DND-41 (cell line): ENCODE results near the gene TGM4.

Experiments used
- ATAC-seq: fragments of 200-7000 bp; cut with Tn5 transposase; 3 replicates; pipeline ENCODE4 v1.9.1; 2021; ENCODE audit warnings: low read depth; ENCODE audit not compliant: insufficient read depth
- DNase-seq: peaks from one replicate; pipeline ENCODE4 v3.0.0-alpha.2; 2020
- H2AFZ ChIP-seq: 2 replicates; pipeline ENCODE4 v1.6.0; 2012; ENCODE audit warnings: low read depth, low read length
- H3K27ac ChIP-seq: 2 replicates; pipeline ENCODE4 v1.5.1; 2012; ENCODE audit warnings: low read length, inconsistent platforms
- H3K27me3 ChIP-seq: fragments of 200-600 bp; sonication (generic); 2 replicates; pipeline ENCODE4 v1.6.0; 2012; ENCODE audit warnings: low read length, mild to moderate bottlenecking, inconsistent platforms; ENCODE audit not compliant: insufficient read depth, poor library complexity
- H3K36me3 ChIP-seq: 2 replicates; pipeline ENCODE4 v1.5.1; 2012; ENCODE audit warnings: low read length, inconsistent platforms; ENCODE audit not compliant: insufficient read depth
- H3K4me1 ChIP-seq: 2 replicates; pipeline ENCODE4 v1.5.1; 2012; ENCODE audit warnings: mild to moderate bottlenecking, low read length; ENCODE audit not compliant: insufficient read depth
- H3K4me2 ChIP-seq: 2 replicates; pipeline ENCODE4 v1.6.0; 2012; ENCODE audit warnings: mild to moderate bottlenecking, moderate library complexity, low read length, inconsistent platforms; ENCODE audit not compliant: insufficient read depth
- H3K4me3 ChIP-seq, 2 experiments: fragments of 200-600 bp in 1 of 2; shearing (Covaris generic) in 1 of 2; 2 replicates each; pipeline ENCODE4 v1.5.1; 2012 to 2016; ENCODE audit warnings: inconsistent platforms in 2 of 2, low read length in 2 of 2, mild to moderate bottlenecking in 2 of 2, low read depth in 1 of 2, moderate library complexity in 1 of 2
- H3K79me2 ChIP-seq: 2 replicates; pipeline ENCODE4 v1.6.0; 2012; ENCODE audit warnings: low read length, inconsistent platforms; ENCODE audit not compliant: insufficient read depth
- H3K9ac ChIP-seq: 2 replicates; pipeline ENCODE4 v1.6.0; 2012; ENCODE audit warnings: low read depth, mild to moderate bottlenecking, inconsistent platforms, low read length, moderate library complexity
- H3K9me3 ChIP-seq: 2 replicates; pipeline ENCODE4 v1.5.1; 2012; ENCODE audit warnings: low read length, moderate library complexity, mild to moderate bottlenecking, inconsistent platforms; ENCODE audit not compliant: insufficient read depth, severe bottlenecking
- H4K20me1 ChIP-seq: 2 replicates; pipeline ENCODE4 v1.6.0; 2012; ENCODE audit warnings: low read length; ENCODE audit not compliant: insufficient read depth
- EZH2 ChIP-seq: IDR thresholded peaks from 3 replicates; pipeline ENCODE4 v1.6.1; 2012; ENCODE audit warnings: borderline replicate concordance, low read depth, mild to moderate bottlenecking, moderate library complexity, low read length, inconsistent platforms; ENCODE audit not compliant: severe bottlenecking
- TF ChIP-seq, protein P1 (sequence below): IDR thresholded peaks from 2 replicates; pipeline ENCODE4 v1.5.1; 2012; ENCODE audit warnings: borderline replicate concordance, low read length, moderate library complexity, mild to moderate bottlenecking; ENCODE audit not compliant: poor library complexity, severe bottlenecking; ENCODE audit errors: extremely low read depth

The TGM4 gene

DNA sequence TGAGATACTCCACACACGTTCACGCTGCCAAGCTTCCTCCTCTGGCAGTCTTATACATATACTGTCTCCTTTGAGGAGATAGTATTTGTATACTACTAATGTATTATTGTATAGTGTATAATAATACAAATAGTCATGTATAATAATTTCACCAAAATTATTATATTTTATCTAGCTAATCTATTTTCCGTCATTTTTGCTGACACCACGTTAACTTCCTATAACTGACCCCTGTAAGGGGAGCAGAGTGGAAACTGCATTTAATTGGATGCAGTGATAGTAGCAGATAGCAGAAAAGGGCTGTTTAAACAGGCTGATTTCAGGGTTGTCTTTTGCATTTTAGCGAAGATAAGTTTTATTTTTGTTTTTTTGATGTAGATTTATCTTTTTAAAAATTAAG is 43.2 kb upstream of the TGM4 start:
- no peaks in the 10 kb centered on the region for H3K27me3 ChIP-seq
- no peak overlapping the region for H3K4me2 ChIP-seq
- H2AFZ ChIP-seq = no peak overlapping the region
- H3K9me3 ChIP-seq = no peaks in the 10 kb centered on the region
- H3K9ac ChIP-seq = no peak overlapping the region
- no peak overlapping the region for H3K27ac ChIP-seq
- TF ChIP-seq, protein P1, sequence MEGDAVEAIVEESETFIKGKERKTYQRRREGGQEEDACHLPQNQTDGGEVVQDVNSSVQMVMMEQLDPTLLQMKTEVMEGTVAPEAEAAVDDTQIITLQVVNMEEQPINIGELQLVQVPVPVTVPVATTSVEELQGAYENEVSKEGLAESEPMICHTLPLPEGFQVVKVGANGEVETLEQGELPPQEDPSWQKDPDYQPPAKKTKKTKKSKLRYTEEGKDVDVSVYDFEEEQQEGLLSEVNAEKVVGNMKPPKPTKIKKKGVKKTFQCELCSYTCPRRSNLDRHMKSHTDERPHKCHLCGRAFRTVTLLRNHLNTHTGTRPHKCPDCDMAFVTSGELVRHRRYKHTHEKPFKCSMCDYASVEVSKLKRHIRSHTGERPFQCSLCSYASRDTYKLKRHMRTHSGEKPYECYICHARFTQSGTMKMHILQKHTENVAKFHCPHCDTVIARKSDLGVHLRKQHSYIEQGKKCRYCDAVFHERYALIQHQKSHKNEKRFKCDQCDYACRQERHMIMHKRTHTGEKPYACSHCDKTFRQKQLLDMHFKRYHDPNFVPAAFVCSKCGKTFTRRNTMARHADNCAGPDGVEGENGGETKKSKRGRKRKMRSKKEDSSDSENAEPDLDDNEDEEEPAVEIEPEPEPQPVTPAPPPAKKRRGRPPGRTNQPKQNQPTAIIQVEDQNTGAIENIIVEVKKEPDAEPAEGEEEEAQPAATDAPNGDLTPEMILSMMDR = no peak
- TF ChIP-seq EZH2 = no peak
- H3K4me3 ChIP-seq = no peak overlapping the region
- no peaks in the 10 kb centered on the region for H3K4me1 ChIP-seq
- H3K36me3 ChIP-seq = peaks cover 92% of the 10 kb centered on the region
- no peaks in the 10 kb centered on the region for H4K20me1 ChIP-seq
- no peak for DNase-seq
- ATAC-seq = no peak
- H3K79me2 ChIP-seq = peaks cover 2% of the 10 kb centered on the region; the same call in 1 of the 2 replicates

DNA sequence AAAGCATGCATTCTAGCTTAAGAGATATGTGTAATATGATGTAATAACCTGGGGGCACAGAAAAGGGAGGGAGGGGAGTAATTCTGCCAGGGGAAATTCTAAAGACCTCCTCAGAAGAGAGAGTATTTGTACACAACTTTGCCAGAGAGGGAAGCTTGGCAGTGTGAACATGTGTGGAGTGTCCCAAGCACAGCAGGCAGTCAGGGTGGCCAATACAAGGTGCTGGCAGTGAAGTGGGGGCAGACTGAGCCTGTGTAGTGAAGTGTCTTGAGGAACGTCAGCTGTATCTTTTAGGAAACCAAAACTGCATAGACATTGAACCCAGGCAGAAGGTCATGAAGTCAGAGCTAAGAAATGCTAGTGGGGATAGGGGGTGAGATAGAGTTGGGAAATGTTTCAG is 42.4 kb upstream of the TGM4 start:
- Histone ChIP-seq H3K4me2 (no peak overlapping the region), H3K4me1 (no peaks in the 10 kb centered on the region), H3K9me3 (peaks cover 5% of the 10 kb centered on the region), H4K20me1 (no peaks in the 10 kb centered on the region), H3K9ac (no peak overlapping the region), H3K27ac (no peak overlapping the region), H3K4me3 (no peak overlapping the region), H3K36me3 (peaks cover 92% of the 10 kb centered on the region), H2AFZ (no peak overlapping the region), H3K79me2 (peaks cover 2% of the 10 kb centered on the region; the same call in 1 of the 2 replicates), H3K27me3 (no peaks in the 10 kb centered on the region)
- no peak for ATAC-seq
- TF ChIP-seq, protein P1 = no peak
- TF ChIP-seq EZH2 = no peak
- no peak for DNase-seq

DNA sequence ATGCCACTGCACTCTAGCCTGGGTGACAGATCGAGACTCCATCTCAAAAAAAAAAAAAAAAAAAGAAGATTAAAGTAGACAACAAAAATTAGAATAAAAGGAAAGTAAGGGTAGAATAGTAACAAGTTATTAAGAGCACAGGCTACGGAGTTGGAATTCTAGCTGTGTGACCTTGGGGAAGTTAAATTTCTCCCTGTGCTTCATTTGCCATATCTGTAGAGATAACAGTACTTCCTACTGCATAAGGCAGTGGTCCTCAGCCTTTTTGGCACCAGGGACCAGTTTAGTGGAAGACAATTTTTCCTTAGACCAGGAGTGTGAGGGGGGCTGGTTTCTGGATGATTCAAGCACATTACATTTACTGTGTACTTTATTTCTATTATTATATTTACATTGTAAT is 41.4 kb upstream of the TGM4 start:
- DNase-seq (no peak), ATAC-seq (no peak)
- Histone ChIP-seq H3K4me3 (no peak overlapping the region), H3K9me3 (peaks cover 5% of the 10 kb centered on the region), H2AFZ (no peak overlapping the region), H3K27me3 (no peaks in the 10 kb centered on the region), H3K27ac (no peak overlapping the region), H3K4me1 (no peaks in the 10 kb centered on the region), H3K36me3 (peaks cover 92% of the 10 kb centered on the region), H3K4me2 (no peak overlapping the region), H3K9ac (no peak overlapping the region), H4K20me1 (no peaks in the 10 kb centered on the region), H3K79me2 (peaks cover 2% of the 10 kb centered on the region; the same call in 1 of the 2 replicates)
- TF ChIP-seq, protein P1 = no peak
- no peak for TF ChIP-seq EZH2

DNA sequence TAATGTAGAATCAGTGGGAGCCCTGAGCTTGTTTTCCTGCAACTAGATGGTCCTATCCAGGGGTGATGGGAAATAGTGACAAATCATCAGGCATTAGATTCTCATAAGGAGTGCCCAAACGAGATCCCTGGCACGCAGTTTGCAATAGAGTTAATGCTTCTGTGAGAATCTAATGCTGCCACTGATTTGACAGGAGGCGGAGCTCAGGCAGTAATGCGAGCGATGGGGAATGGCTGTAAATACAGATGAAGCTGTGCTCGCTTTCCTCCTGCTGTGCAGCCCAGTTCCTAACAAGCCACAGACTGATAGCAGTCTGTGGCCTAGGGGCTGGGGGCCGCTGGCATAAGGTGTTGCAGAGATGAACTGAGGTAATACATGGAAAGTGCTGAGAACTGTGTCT is 41.0 kb upstream of the TGM4 start:
- H3K4me3 ChIP-seq = no peak overlapping the region
- no peaks in the 10 kb centered on the region for H3K4me1 ChIP-seq
- no peak overlapping the region for H3K9ac ChIP-seq
- H4K20me1 ChIP-seq = no peaks in the 10 kb centered on the region
- DNase-seq (no peak), ATAC-seq (no peak)
- no peak overlapping the region for H3K4me2 ChIP-seq
- no peak overlapping the region for H2AFZ ChIP-seq
- peaks cover 92% of the 10 kb centered on the region for H3K36me3 ChIP-seq
- TF ChIP-seq, protein P1 = no peak
- no peak for TF ChIP-seq EZH2
- no peaks in the 10 kb centered on the region for H3K27me3 ChIP-seq
- H3K27ac ChIP-seq = no peak overlapping the region
- peaks cover 2% of the 10 kb centered on the region; the same call in 1 of the 2 replicates for H3K79me2 ChIP-seq
- H3K9me3 ChIP-seq = peaks cover 5% of the 10 kb centered on the region
